GM21576 (cell line): ENCODE measurements around the gene TMSB4Y.

ENCODE experiments used
- ATAC-seq: cut with Tn5 transposase; IDR thresholded peaks from one replicate; pipeline ENCODE4 v1.9.1; 2021; ENCODE audit warnings: mild to moderate bottlenecking, moderate library complexity; ENCODE audit not compliant: unreplicated experiment

The TMSB4Y gene

GRCh38 chrY:13703568-13703968, at the start of gene TMSB4Y:
TSS of gene TMSB4Y (plus strand) at chrY:13703899.
- ATAC-seq: no peak

- no peak for ATAC-seq
Measured at GRCh38 chrY:13664162-13664561, 39.5 kb upstream of the TMSB4Y start.

- ATAC-seq: no peak
Measured at GRCh38 chrY:13671122-13671521, 32.6 kb upstream of the TMSB4Y start.

- no peak for ATAC-seq
Measured at GRCh38 chrY:13702276-13702675, 1.4 kb upstream of the TMSB4Y start.

- no peak for ATAC-seq
Measured at GRCh38 chrY:13704121-13704930, 627 bp downstream of the TMSB4Y start.

GRCh38 chrY:13705197-13705596, 1.5 kb downstream of the TMSB4Y start:
- ATAC-seq: no peak

- no peak for ATAC-seq
Measured at GRCh38 chrY:13708038-13708437, 4.3 kb downstream of the TMSB4Y start.

- no peak for ATAC-seq
Measured at GRCh38 chrY:13718996-13719395, 15.3 kb downstream of the TMSB4Y start.

- no peak for ATAC-seq
Measured at GRCh38 chrY:13729517-13729916, 25.8 kb downstream of the TMSB4Y start.

- no peak for ATAC-seq
Measured at GRCh38 chrY:13738618-13739017, 34.9 kb downstream of the TMSB4Y start.

- ATAC-seq: no peak
Measured at GRCh38 chrY:13751289-13752071, 47.8 kb downstream of the TMSB4Y start.

- ATAC-seq: no peak
Measured at GRCh38 chrY:13754661-13755060, 51.0 kb downstream of the TMSB4Y start.
